CD14-positive monocyte (primary cell): Measurements from ENCODE around the gene BCAP31. TPM values are rescaled to one million over a fixed set of nuclear protein-coding genes. Genes with fewer than 3 reads are reported as not detected.
"Not testable (repeated sequence)": the region's sequence is repeated elsewhere in the genome, so short reads cannot be mapped to it uniquely, and the experiment has no call there.

Experiments used
- DNase-seq, 3 donors: peaks; one replicate each; pipeline ENCODE4 v3.0.0-alpha.2; 2011 to 2022
- H2AFZ ChIP-seq: 2 replicates; pipeline ENCODE4 v1.6.0; 2012; ENCODE audit warnings: mild to moderate bottlenecking, low read depth, low read length, inconsistent platforms; ENCODE audit not compliant: insufficient read depth, poor library complexity, severe bottlenecking
- H3K27ac ChIP-seq, 2 donors: 1 replicate in 1 of 2; 2 replicates in 1 of 2; pipeline ENCODE4 v1.5.1; 2012 to 2013; ENCODE audit warnings: low read length in 2 of 2, control low read depth in 1 of 2, inconsistent platforms in 1 of 2, low read depth in 1 of 2, mild to moderate bottlenecking in 1 of 2
- H3K27me3 ChIP-seq, 2 donors: one replicate each; pipeline versions ENCODE4 v1.6.0 to v1.6.1; 2011 to 2013; ENCODE audit warnings: low read length in 2 of 2; ENCODE audit not compliant: control insufficient read depth in 2 of 2, insufficient read depth in 2 of 2
- H3K36me3 ChIP-seq, 2 donors: replicated peaks in 1 of 2; 1 replicate in 1 of 2; 2 replicates in 1 of 2; pipeline versions ENCODE4 v1.5.1 to v1.6.1; 2012 to 2013; ENCODE audit warnings: low read length in 2 of 2, control low read depth in 1 of 2, inconsistent platforms in 1 of 2, mild to moderate bottlenecking in 1 of 2; ENCODE audit not compliant: insufficient read depth in 2 of 2, control insufficient read depth in 1 of 2
- H3K4me1 ChIP-seq, 2 donors: 1 replicate in 1 of 2; 2 replicates in 1 of 2; pipeline versions ENCODE4 v1.5.1 to v1.6.1; 2012 to 2013; ENCODE audit warnings: low read length in 2 of 2, control low read depth in 1 of 2, inconsistent platforms in 1 of 2, mild to moderate bottlenecking in 1 of 2, moderate library complexity in 1 of 2; ENCODE audit not compliant: insufficient read depth in 2 of 2, control insufficient read depth in 1 of 2
- H3K4me2 ChIP-seq: replicated peaks from 2 replicates; pipeline ENCODE3; 2012; ENCODE audit warnings: low read length, moderate library complexity, mild to moderate bottlenecking; ENCODE audit not compliant: poor library complexity, severe bottlenecking; ENCODE audit errors: extremely low read depth
- H3K4me3 ChIP-seq, 3 experiments: fragments of 200-600 bp in 1 of 3; sonication (generic) in 1 of 3; replicated peaks in 1 of 3; 1 replicate in 2 of 3; 2 replicates in 1 of 3; pipeline ENCODE4 v1.5.1; 2011 to 2013; ENCODE audit warnings: low read length in 3 of 3, mild to moderate bottlenecking in 3 of 3, control low read depth in 2 of 3, low read depth in 2 of 3, inconsistent platforms in 1 of 3, moderate library complexity in 1 of 3
- H3K79me2 ChIP-seq: 2 replicates; pipeline ENCODE4 v1.6.0; 2012; ENCODE audit warnings: mild to moderate bottlenecking, control low read depth, inconsistent platforms, low read length, moderate library complexity; ENCODE audit not compliant: insufficient read depth
- H3K9ac ChIP-seq: 2 replicates; pipeline ENCODE4 v1.6.0; 2017; ENCODE audit warnings: low read length, mild to moderate bottlenecking; ENCODE audit not compliant: insufficient read depth, poor library complexity, severe bottlenecking
- H3K9me3 ChIP-seq, 2 donors: replicated peaks in 1 of 2; 1 replicate in 1 of 2; 2 replicates in 1 of 2; pipeline versions ENCODE4 v1.5.1 to v1.6.1; 2012 to 2013; ENCODE audit warnings: low read length in 2 of 2, control low read depth in 1 of 2; ENCODE audit not compliant: control insufficient read depth in 1 of 2, insufficient read depth in 1 of 2
- H4K20me1 ChIP-seq: 2 replicates; pipeline ENCODE4 v1.6.0; 2012; ENCODE audit warnings: mild to moderate bottlenecking, low read length, control low read depth, moderate library complexity; ENCODE audit not compliant: insufficient read depth
- H3K27ac Mint-ChIP-seq, 7 donors: one replicate each; pipeline ENCODE4 v1.8.0; 2020; ENCODE audit warnings: mild to moderate bottlenecking in 7 of 7, mixed read lengths in 7 of 7, moderate library complexity in 6 of 7, inconsistent platforms in 2 of 7
- H3K27me3 Mint-ChIP-seq, 3 donors: one replicate each; pipeline ENCODE4 v1.8.0; 2021 to 2022; ENCODE audit warnings: low read depth in 3 of 3, mild to moderate bottlenecking in 3 of 3, mixed read lengths in 3 of 3, moderate library complexity in 3 of 3, inconsistent platforms in 1 of 3
- H3K36me3 Mint-ChIP-seq, 2 donors: one replicate each; pipeline ENCODE4 v1.8.0; 2020; ENCODE audit warnings: mixed read lengths in 2 of 2, inconsistent platforms in 1 of 2, mild to moderate bottlenecking in 1 of 2
- H3K4me1 Mint-ChIP-seq: one replicate; pipeline ENCODE4 v1.8.0; 2020; ENCODE audit warnings: mild to moderate bottlenecking, mixed read lengths
- H3K4me3 Mint-ChIP-seq, 2 donors: one replicate each; pipeline ENCODE4 v1.8.0; 2020; ENCODE audit warnings: mild to moderate bottlenecking in 2 of 2, mixed read lengths in 2 of 2, moderate library complexity in 1 of 2
- H3K9me3 Mint-ChIP-seq, 7 donors: one replicate each; pipeline ENCODE4 v1.8.0; 2020 to 2022; ENCODE audit warnings: mixed read lengths in 7 of 7, mild to moderate bottlenecking in 6 of 7, moderate library complexity in 6 of 7, inconsistent platforms in 2 of 7
- WGBS: methylation state at CpG from one replicate; pipeline ENCODE4 v1.1.5; 2013; ENCODE audit warnings: missing lambda C conversion rate; ENCODE audit not compliant: insufficient coverage; 5-methylcytosine and 5-hydroxymethylcytosine counted together
- intact Hi-C, 2 donors: fragments of 100-400 bp; cut with micrococcal nuclease; formaldehyde crosslinking; loops; one replicate each; pipeline versions ENCODE4 v1.15.0 to v1.15.1; 2023
- polyA plus RNA-seq, 3 donors: library from polyadenylated mRNA; depleted of rRNA in 1 of 3; unstranded in 2 of 3; stranded (reverse) in 1 of 3; fragments of 300-500 nt in 2 of 3; fragments of >200 nt in 1 of 3; fragmentation: Illumina TruSeq in 2 of 3; gene quantifications; 1 replicate in 2 of 3; 2 replicates in 1 of 3; pipeline ENCODE4 v1.2.3, GENCODE V29; 2012 to 2021
- TF ChIP-seq, protein P1 (sequence below): fragments of 200-600 bp; IDR thresholded peaks from one replicate; pipeline ENCODE4 v1.8.0; 2022; ENCODE audit warnings: antibody characterized with exemption, mild to moderate bottlenecking

BCAP31 gene
- polyA plus RNA-seq, 3 donors = 139 to 294 (median 288) TPM

DNA sequence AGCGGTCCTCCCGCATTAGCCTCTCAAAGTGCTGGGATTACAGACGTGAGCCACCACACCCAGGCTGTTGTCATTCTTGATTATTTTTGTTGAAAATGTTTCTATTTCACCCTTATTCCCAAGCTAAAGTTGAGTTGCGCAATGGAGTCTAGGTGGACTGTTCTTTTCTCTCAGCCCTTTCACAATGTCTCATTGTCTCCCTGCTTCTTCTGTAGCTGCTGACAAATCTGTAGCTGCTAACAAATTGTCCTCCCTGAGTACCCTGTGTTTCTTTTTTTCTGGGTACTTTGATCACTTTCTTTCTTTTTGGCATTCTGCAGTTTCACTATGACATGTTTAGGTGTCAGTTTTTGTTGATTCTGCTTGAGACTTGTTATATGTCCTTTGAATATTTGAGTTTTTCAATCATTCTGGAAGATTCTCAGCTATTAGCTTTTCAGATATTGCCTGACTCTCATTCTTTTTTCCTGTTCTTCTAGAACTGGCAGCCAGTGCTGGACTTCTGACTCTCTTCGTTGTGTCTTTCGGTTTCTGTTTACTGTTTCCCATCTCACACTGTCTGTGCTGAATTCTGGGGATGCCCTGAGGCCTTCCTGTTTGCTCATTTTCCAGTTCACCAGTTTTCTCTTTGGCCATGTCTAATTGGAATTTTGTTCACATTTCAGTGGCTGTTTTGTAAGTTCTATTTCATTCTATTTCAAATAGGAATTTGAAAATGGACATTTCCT, 7.1 kb upstream of the BCAP31 start:
- peaks cover 0 to 9% (median 0%) of the 10 kb centered on the region in 3 donors for H3K27me3 Mint-ChIP-seq

DNA sequence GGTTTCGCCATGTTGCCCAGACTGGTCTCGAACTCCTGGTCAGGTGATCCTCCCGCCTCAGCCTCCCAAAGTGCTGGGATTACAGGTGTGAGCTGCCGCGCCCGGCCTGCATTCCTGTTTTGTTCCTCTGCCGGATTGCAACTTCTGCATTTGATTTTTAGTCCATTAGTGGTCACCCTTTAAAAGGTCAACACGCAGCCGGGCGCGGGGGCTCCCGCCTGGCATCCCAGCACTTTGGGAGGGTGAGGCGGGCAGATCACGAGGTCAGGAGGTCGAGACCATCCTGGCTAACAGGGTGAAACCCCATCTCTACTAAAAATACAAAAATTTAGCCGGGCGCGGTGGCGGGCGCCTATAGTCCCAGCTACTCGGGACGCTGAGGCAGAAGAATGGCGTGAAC, 5.9 kb upstream of the BCAP31 start:
- H3K27me3 Mint-ChIP-seq, H3K27me3 ChIP-seq, H3K4me3 ChIP-seq, H2AFZ ChIP-seq, H3K9ac ChIP-seq, H3K4me3 Mint-ChIP-seq, H3K4me2 ChIP-seq, intact Hi-C loops, H3K9me3 ChIP-seq, DNase-seq: not testable (repeated sequence)
- Histone ChIP-seq H4K20me1 (peaks cover 26% of the 10 kb centered on the region), H3K36me3 (peaks cover 11 to 12% of the 10 kb centered on the region in 2 donors), H3K27ac (peak overlapping the region in 1 of 2 donors; percentile 68), H3K4me1 (peaks cover 76 to 82% of the 10 kb centered on the region in 2 donors), H3K79me2 (peaks cover 48% of the 10 kb centered on the region)
- Mint-ChIP-seq H3K27ac (peak overlapping the region in 1 of 7 donors; percentile 16), H3K36me3 (peaks cover 29 to 39% of the 10 kb centered on the region in 2 donors), H3K4me1 (peaks cover 49% of the 10 kb centered on the region), H3K9me3 (peaks cover 0 to 31% (median 19%) of the 10 kb centered on the region in 7 donors)
- WGBS = 98% methylated on average over 11 of the region's 23 CpGs

More for the DNA sequence above, 7.1 kb upstream of the BCAP31 start:
- H2AFZ ChIP-seq = no peak overlapping the region
- H3K9me3 Mint-ChIP-seq = peaks cover 0 to 29% (median 18%) of the 10 kb centered on the region in 7 donors
- TF ChIP-seq, protein P1, sequence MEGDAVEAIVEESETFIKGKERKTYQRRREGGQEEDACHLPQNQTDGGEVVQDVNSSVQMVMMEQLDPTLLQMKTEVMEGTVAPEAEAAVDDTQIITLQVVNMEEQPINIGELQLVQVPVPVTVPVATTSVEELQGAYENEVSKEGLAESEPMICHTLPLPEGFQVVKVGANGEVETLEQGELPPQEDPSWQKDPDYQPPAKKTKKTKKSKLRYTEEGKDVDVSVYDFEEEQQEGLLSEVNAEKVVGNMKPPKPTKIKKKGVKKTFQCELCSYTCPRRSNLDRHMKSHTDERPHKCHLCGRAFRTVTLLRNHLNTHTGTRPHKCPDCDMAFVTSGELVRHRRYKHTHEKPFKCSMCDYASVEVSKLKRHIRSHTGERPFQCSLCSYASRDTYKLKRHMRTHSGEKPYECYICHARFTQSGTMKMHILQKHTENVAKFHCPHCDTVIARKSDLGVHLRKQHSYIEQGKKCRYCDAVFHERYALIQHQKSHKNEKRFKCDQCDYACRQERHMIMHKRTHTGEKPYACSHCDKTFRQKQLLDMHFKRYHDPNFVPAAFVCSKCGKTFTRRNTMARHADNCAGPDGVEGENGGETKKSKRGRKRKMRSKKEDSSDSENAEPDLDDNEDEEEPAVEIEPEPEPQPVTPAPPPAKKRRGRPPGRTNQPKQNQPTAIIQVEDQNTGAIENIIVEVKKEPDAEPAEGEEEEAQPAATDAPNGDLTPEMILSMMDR = no peak
- H3K4me3 ChIP-seq = peak overlapping the region in 1 of 3 experiments; percentile 25
- peaks cover 0 to 7% of the 10 kb centered on the region in 2 donors for H3K9me3 ChIP-seq
- peak overlapping the region; percentile 89 to 98 (median 93) for H3K27ac Mint-ChIP-seq
- no CpG with 5 or more reads among the region's 6 CpGs for WGBS
- peaks cover 47% of the 10 kb centered on the region for H3K4me1 Mint-ChIP-seq
- H3K79me2 ChIP-seq = peaks cover 39% of the 10 kb centered on the region
- peak overlapping the region; percentile 91 to 96 for H3K27ac ChIP-seq
- H3K4me3 Mint-ChIP-seq = peak overlapping the region in 1 of 2 donors; percentile 46
- intact Hi-C loops = no loop called here
- peaks cover 37 to 50% of the 10 kb centered on the region in 2 donors for H3K36me3 Mint-ChIP-seq
- H3K9ac ChIP-seq = no peak overlapping the region
- no peaks in the 10 kb centered on the region for H3K27me3 ChIP-seq
- peaks cover 23% of the 10 kb centered on the region for H4K20me1 ChIP-seq
- peak in 2 of 3 donors; percentile 43 to 65 for DNase-seq
- H3K4me1 ChIP-seq = peaks cover 65 to 71% of the 10 kb centered on the region in 2 donors
- H3K4me2 ChIP-seq = peak overlapping the region; percentile 23
- peaks cover 15 to 21% of the 10 kb centered on the region in 2 donors for H3K36me3 ChIP-seq
